Vagina (tissue), 2 donors: Measurements from ENCODE around the gene GPR83.

Source experiments
- CTCF ChIP-seq, 3 experiments: fragments of 450-650 bp in 2 of 3; fragments of 200-600 bp in 1 of 3; sonication (generic) in 1 of 3; IDR thresholded peaks; one replicate each; pipeline ENCODE4 v1.5.1; 2017 to 2019; ENCODE audit warnings: antibody characterized with exemption in 3 of 3, mild to moderate bottlenecking in 2 of 3, moderate library complexity in 2 of 3
- POLR2AphosphoS5 ChIP-seq, 2 donors: sonication (generic); formaldehyde crosslinking; IDR thresholded peaks; one replicate each; pipeline ENCODE4 v1.9.0; 2017; ENCODE audit warnings: antibody characterized with exemption in 2 of 2, mild to moderate bottlenecking in 2 of 2, low read depth in 1 of 2; ENCODE audit not compliant: insufficient read depth in 1 of 2

DNA sequence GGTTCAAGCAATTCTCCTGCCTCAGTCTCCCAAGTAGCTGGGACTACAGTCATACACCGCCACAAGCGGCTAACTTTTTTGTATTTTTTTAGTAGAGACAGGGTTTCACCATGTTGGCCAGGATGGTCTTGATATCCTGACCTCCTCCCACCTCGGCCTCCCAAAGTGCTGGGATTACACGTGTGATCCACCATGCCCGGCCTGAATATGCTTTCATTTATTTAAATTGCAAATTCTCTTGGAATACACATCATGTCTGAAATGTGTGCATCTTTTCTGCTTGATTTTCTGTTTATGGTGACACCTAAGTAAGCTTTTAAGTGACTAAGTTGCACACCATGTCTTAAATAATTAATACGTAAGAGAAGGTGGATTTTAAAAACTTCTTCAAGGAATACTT, 65.2 kb downstream of the GPR83 start:
- TF ChIP-seq POLR2AphosphoS5 (IDR thresholded peaks at IDR 0.05; ENCODE audit: insufficient read depth in 1 of 2, low read depth in 1 of 2): no peak
- no peak for TF ChIP-seq CTCF (IDR thresholded peaks at IDR 0.05)
